Activated naive CD8-positive, alpha-beta T cell treated with anti-CD3 and anti-CD28 coated beads, Interleukin-2, amount 50 U/mL, for 24 hours (primary cell): ENCODE results near the gene BTBD9.
A peak's percentile ranks its signal among the peaks of the same experiment; 100 is the strongest.

ENCODE experiments used
- ATAC-seq: fragments of 150-1000 bp; cut with Tn5 transposase; one replicate; pipeline ENCODE4 v1.10.0; 2021
- DNase-seq: peaks from one replicate; pipeline ENCODE4 v3.0.0; 2021
- H3K27ac Mint-ChIP-seq: one replicate; pipeline ENCODE4 v1.8.0; 2021; ENCODE audit warnings: mild to moderate bottlenecking, mixed read lengths
- H3K27me3 Mint-ChIP-seq: one replicate; pipeline ENCODE4 v1.8.0; 2021; ENCODE audit warnings: mixed read lengths
- H3K36me3 Mint-ChIP-seq: one replicate; pipeline ENCODE4 v1.8.0; 2021; ENCODE audit warnings: low read depth, mixed read lengths
- H3K4me1 Mint-ChIP-seq: one replicate; pipeline ENCODE4 v1.8.0; 2021; ENCODE audit warnings: mixed read lengths
- H3K4me3 Mint-ChIP-seq: one replicate; pipeline ENCODE4 v1.8.0; 2021; ENCODE audit warnings: mild to moderate bottlenecking, moderate library complexity, mixed read lengths
- H3K9me3 Mint-ChIP-seq: one replicate; pipeline ENCODE4 v1.8.0; 2021; ENCODE audit warnings: mixed read lengths

Gene BTBD9

DNA sequence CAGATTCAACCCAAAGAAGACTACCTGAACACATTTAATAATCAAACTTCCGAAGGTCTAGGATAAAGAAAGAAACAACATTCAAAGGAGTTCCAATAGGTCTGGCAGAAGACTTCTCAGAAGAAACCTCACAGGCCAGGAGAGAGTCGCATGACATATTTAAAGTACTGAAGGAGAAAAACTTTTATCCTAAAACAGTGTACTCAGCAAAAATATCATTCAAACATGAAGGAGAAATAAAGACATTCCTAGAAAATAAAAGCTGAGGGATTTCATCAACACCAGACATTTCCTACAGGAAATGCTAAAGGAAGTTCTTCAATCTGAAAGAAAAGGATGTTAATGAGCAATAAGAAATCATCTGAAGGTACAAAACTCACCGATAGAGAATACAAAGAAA, 108.6 kb downstream of the BTBD9 start:
- Mint-ChIP-seq H3K27me3 (no peaks in the 10 kb centered on the region), H3K9me3 (peaks cover 16% of the 10 kb centered on the region), H3K36me3 (peaks cover 35% of the 10 kb centered on the region), H3K4me3 (no peak overlapping the region), H3K4me1 (peaks cover 16% of the 10 kb centered on the region), H3K27ac (no peak overlapping the region)
- DNase-seq (no peak), ATAC-seq (no peak)

DNA sequence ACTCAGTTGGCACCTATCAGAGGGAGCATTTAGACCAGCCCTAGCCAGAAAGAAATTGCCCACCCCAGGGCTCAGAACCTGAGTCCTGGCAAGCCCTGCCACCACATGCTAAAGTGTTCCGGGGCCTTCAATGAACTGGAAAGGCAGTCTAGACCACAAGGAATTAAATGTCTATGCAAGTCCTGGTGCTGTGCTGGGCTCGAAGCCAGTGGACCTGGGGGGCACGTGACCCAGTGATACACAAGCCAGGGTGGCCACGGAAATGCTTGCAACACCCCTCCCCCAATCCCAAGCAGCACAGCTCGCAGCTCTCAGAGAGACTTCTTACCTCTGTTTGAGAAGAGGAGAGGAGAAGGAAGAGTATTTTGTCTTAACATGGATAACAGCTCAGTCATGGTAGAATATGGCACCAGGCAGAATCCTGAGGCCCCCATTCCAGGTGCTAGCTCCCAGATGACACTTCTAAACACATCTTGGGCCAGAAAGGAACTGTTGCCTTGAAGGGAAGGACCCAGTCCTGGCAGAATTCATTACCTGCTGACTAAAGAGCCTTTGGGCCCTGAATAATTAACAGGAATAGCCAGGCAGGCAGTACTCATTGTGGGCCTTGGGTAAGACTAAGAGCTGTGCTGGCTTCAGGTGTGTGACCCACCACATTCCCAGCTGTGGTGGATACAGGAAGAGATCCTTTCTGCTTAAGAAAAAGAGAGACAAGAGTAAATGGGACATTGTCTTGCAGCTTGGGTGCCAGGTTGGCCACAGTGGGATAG, 111.3 kb downstream of the BTBD9 start:
- Mint-ChIP-seq H3K36me3 (peaks cover 45% of the 10 kb centered on the region), H3K9me3 (peaks cover 23% of the 10 kb centered on the region), H3K4me3 (no peak overlapping the region), H3K27me3 (no peaks in the 10 kb centered on the region), H3K27ac (no peak overlapping the region), H3K4me1 (peaks cover 10% of the 10 kb centered on the region)
- DNase-seq (no peak), ATAC-seq (no peak)

DNA sequence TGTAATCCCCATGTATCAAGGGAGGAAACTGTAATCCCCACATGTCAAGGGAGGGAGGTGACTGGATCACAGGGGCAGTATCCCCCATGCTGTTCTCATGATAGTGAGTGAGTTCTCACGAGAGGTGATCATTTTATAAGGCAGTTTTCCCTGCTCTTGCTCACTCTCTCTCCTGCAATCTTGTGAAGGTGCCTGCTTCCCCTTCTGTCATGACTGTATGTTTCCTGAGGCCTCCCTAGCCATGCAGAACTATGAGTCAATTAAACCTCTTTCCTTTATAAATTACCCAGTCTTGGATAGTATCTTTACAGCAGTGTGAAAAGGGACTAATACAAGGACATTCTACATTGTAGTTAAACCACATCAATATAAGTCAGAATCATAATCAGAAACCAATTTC, 112.4 kb downstream of the BTBD9 start:
- H3K9me3 Mint-ChIP-seq: peaks cover 23% of the 10 kb centered on the region
- no peak overlapping the region for H3K27ac Mint-ChIP-seq
- no peak for DNase-seq
- ATAC-seq: no peak
- H3K36me3 Mint-ChIP-seq: peaks cover 42% of the 10 kb centered on the region
- H3K4me1 Mint-ChIP-seq: peaks cover 10% of the 10 kb centered on the region
- no peaks in the 10 kb centered on the region for H3K27me3 Mint-ChIP-seq
- no peak overlapping the region for H3K4me3 Mint-ChIP-seq

DNA sequence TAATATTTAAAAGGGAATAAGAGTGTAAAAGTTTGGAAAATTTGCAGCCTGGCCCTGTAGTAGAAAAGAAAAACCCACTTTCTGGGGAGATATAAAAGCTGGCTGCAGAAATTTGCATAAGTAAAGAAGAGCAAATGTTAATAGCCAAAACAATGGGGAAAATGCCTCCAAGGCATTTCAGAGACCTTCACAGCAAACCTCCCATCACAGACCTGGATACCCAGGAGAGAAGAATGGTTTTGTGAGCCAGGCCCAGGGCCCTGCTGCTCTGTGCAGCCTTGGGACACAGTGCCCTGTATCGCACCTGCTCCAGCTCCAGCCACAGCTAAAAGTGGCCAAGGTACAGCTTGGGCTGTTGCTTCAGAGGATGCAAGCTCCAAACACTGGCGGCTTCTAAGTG, 113.8 kb downstream of the BTBD9 start:
- H3K27ac Mint-ChIP-seq: no peak overlapping the region
- no peaks in the 10 kb centered on the region for H3K27me3 Mint-ChIP-seq
- H3K4me3 Mint-ChIP-seq: no peak overlapping the region
- DNase-seq (no peak), ATAC-seq (no peak)
- H3K4me1 Mint-ChIP-seq: peaks cover 10% of the 10 kb centered on the region
- peaks cover 20% of the 10 kb centered on the region for H3K9me3 Mint-ChIP-seq
- peaks cover 36% of the 10 kb centered on the region for H3K36me3 Mint-ChIP-seq

DNA sequence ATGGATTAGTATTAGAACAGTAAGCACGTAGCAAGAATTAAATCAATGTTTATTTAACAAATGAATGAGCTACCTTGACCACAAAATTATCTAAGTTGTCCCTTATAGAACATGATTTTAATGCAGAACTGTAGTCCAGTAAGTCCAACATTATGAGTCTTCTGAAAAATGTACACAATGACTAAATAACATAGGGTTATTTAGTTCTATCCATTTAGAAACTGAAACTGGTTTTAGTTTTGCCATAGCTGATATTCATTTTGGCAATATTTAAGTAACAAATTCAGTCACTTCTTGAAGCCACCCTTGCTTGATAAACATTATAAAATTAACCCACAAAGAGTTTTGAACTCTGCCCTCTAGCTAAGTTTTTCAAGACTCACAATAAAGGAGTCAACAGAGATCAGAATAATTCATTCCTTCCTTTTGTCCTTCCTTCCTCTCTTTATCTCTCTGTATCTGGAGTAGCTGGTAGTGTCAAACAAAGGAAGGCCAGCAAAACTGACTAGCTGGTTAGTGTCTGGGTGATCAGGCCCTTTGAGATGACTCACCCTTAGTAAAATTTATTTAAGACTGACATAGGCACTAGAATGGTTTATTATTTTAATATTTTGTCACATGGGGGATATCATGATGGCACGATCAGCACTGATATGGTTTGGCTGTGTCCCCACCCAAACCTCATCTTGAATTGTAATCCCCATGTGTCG, 115.1 kb downstream of the BTBD9 start:
- Mint-ChIP-seq H3K4me3 (no peak overlapping the region), H3K9me3 (peaks cover 18% of the 10 kb centered on the region), H3K36me3 (peaks cover 34% of the 10 kb centered on the region), H3K27me3 (no peaks in the 10 kb centered on the region), H3K4me1 (peaks cover 11% of the 10 kb centered on the region), H3K27ac (peak overlapping the region; percentile 3)
- ATAC-seq (no peak), DNase-seq (no peak)

DNA sequence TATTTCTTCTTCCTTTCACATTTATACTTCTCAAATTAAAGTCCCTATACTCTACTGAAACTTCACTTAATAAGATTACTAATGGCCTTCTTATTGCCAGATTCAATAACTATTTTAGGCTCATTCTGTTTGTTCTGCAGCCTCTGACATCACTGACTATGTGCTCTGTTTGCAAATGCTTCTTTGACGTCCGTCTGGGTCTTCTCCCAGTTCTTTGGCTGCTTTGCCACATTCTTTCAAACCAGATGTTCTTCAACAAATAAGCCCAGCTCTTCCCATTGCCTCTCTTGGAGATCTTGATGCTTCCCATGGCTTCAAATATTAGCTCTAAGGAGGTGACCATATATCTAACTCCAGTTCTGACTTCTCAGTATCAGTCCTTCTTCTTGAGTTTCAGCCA, 117.4 kb downstream of the BTBD9 start:
- ATAC-seq: no peak
- Mint-ChIP-seq H3K27ac (no peak overlapping the region), H3K4me3 (no peak overlapping the region), H3K27me3 (no peaks in the 10 kb centered on the region), H3K9me3 (peaks cover 12% of the 10 kb centered on the region), H3K36me3 (peaks cover 19% of the 10 kb centered on the region), H3K4me1 (peaks cover 23% of the 10 kb centered on the region)
- no peak for DNase-seq

DNA sequence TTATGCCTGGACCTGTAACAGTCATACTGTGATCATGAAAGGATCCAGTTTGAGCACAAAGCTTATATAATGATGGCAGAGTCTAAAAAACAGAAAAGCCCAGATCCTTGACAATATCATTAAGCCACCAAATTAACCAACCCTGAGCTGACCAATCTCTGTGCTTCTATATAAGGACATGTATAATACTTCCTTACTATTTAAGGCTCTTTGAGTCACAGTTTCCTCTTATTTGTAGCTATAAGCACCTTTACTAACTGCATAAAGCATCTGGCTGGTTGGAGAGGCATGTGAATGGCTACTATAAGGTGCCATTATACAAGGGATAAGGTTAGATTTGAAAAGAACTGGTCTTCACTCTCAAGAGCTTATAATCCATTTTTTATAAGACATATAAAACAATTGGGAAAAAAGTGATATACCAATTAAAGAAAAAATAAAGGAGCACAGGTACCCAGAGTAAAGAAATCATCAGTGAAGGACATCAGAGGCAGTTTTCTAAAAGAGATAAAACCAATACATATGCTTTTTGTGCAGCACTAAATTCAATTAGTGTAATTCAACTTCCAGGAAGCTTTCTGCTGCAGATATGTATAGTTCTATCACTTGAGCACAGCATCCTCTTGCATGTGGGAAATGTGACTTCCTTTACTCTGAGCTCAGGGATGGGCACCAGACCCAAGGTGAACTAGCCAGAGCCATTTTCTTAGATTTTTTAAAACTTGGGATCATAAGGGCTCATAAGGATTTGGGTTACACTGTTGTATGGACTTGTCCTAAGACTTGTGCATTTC, 121.0 kb downstream of the BTBD9 start:
- H3K36me3 Mint-ChIP-seq: no peaks in the 10 kb centered on the region
- ATAC-seq (no peak), DNase-seq (no peak)
- H3K27ac Mint-ChIP-seq: no peak overlapping the region
- no peaks in the 10 kb centered on the region for H3K9me3 Mint-ChIP-seq
- no peak overlapping the region for H3K4me3 Mint-ChIP-seq
- H3K4me1 Mint-ChIP-seq: peaks cover 17% of the 10 kb centered on the region
- no peaks in the 10 kb centered on the region for H3K27me3 Mint-ChIP-seq

DNA sequence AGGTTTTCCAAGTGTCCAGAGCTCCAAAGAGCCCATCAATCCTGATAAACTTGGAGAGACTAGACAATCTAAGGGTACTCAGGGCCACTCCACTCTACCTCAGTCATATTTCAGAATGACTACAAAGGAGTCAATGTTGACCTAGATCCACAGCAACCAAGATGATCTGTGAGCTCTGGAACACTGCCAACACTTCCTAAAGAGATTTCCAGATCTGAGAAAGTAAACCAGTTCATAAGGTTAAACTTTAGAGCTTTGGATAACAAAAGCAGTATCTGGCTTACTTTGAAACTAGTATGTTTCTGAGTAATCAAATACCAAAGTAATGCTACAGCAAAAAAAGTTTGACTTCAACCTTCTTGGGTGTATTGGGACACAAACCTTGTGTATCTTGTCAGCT, 122.7 kb downstream of the BTBD9 start:
- Mint-ChIP-seq H3K36me3 (no peaks in the 10 kb centered on the region), H3K4me1 (peaks cover 17% of the 10 kb centered on the region), H3K27me3 (no peaks in the 10 kb centered on the region), H3K9me3 (no peaks in the 10 kb centered on the region), H3K4me3 (no peak overlapping the region), H3K27ac (no peak overlapping the region)
- no peak for DNase-seq
- ATAC-seq: no peak

DNA sequence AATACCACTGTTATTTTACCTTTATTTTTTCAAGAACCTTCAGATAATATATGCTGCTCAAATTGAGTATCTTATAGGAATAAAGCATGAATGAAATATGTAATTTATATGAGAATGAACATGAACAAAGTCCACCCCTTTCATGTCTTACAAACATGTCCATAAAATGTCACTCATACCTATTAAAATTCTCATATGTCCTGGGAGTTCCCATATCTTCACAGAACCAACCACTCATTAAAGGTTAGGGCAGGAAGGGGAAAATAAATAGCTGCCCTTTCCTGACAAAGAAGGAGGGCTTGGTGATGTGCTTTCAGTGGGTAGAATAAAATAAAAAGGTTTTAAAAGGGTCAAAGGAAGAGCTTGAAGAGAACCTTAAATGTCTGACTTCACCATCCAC, 125.3 kb downstream of the BTBD9 start:
- H3K27ac Mint-ChIP-seq: no peak overlapping the region
- H3K36me3 Mint-ChIP-seq: no peaks in the 10 kb centered on the region
- DNase-seq: no peak
- no peaks in the 10 kb centered on the region for H3K9me3 Mint-ChIP-seq
- H3K4me1 Mint-ChIP-seq: peaks cover 17% of the 10 kb centered on the region
- no peak overlapping the region for H3K4me3 Mint-ChIP-seq
- no peak for ATAC-seq
- H3K27me3 Mint-ChIP-seq: no peaks in the 10 kb centered on the region

DNA sequence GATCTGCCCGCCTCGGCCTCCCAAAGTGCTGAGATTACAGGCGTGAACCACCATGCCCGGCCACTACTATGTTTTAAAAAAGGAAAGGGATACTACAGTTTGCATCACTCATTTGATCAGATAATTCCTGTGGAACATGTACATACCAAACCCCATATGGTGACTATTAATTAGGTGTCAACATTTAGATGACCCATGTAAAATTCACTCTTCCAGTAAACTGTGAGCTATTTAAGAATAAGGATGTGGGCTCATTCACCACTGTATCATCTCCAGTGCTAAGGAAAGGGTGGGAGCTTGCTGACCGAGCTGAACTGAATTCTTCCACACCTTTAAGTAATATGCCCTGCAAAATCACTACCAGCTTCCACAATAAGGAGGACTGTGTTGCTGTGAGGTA, 127.5 kb downstream of the BTBD9 start:
- Mint-ChIP-seq H3K4me3 (no peak overlapping the region), H3K27me3 (no peaks in the 10 kb centered on the region), H3K27ac (no peak overlapping the region), H3K4me1 (peaks cover 7% of the 10 kb centered on the region), H3K36me3 (no peaks in the 10 kb centered on the region), H3K9me3 (no peaks in the 10 kb centered on the region)
- ATAC-seq (no peak), DNase-seq (no peak)

DNA sequence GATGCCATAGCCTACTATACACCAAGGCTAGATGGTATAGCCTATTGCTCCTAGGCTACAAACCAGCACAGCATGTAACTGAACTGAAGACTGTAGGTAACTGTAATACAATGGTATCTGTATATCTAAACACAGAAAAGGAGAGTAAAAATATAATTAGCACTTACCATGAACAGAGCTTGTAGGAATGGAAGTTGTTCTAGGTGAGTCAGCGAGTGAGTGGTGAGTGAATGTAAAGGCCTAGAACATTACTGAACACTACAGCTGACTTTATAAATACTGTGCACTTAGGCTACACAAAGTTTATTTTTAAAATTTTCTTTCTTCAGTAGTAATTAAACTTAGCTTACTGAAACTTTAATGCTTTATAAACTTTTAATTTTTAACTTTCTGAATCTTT, 129.5 kb downstream of the BTBD9 start:
- Mint-ChIP-seq H3K27me3 (no peaks in the 10 kb centered on the region), H3K4me1 (peaks cover 7% of the 10 kb centered on the region), H3K9me3 (no peaks in the 10 kb centered on the region), H3K4me3 (no peak overlapping the region), H3K27ac (no peak overlapping the region), H3K36me3 (no peaks in the 10 kb centered on the region)
- no peak for DNase-seq
- ATAC-seq: no peak

DNA sequence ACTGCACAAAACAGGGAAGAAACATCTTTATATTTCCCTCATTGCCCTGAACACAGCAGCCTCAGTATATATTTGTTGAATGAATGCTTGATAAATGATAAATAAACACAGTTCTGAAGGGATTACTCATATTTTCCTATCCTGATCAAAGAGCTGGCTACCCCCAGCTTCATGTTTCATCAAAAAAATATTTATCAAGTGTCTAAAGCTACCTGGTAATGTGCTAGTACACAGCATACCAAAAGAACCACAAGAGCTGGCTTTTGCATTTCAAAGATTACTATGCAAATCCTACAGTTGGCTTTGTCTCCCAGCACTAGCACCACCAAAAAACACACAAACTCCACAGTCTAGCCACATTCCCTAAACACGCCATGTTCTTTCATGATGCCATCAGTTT, 130.0 kb downstream of the BTBD9 start:
- Mint-ChIP-seq H3K9me3 (no peaks in the 10 kb centered on the region), H3K4me1 (peaks cover 7% of the 10 kb centered on the region), H3K27ac (no peak overlapping the region), H3K27me3 (no peaks in the 10 kb centered on the region), H3K4me3 (no peak overlapping the region), H3K36me3 (no peaks in the 10 kb centered on the region)
- ATAC-seq (no peak), DNase-seq (no peak)

DNA sequence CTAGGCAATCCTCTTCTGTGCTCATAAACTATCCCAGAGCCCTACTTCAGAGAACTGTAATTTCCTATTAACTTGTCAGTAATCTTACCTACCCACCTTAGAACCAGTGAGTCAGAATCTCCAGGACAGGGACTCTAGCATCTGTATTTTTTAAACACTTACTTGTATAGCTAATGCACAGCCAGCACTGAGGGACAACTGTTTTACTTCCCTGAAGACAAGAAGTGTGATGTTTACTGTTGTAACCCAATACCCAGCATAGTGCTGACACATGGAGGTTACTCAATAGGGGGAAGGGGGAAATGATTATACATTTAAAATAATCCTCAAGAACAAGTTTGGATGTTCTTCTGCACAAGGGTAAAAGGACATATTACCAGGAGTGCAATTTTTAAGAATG, 130.8 kb downstream of the BTBD9 start:
- H3K27me3 Mint-ChIP-seq: no peaks in the 10 kb centered on the region

DNA sequence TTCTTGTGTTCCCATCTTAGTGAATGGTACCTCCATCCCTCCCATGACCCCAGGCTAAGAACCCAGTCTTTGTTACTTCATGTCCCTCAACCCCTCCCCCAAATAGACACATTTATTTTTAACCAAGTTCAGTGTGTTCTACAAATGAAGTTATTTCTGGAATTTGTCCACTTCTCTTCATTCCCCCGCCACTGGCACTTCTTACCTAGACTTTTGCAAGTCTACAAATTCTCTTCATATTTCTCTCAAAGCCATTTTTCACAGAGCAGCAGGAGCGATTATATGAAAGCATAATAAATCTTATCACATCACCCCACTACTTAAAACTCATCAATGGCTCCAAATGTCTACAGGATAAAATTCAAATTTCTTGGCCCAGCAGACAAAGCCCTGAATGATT, 131.4 kb downstream of the BTBD9 start:
- H3K4me1 Mint-ChIP-seq: peaks cover 3% of the 10 kb centered on the region
- no peak for ATAC-seq
- H3K9me3 Mint-ChIP-seq: no peaks in the 10 kb centered on the region
- DNase-seq: no peak
- H3K4me3 Mint-ChIP-seq: no peak overlapping the region
- no peak overlapping the region for H3K27ac Mint-ChIP-seq
- H3K36me3 Mint-ChIP-seq: no peaks in the 10 kb centered on the region
- no peaks in the 10 kb centered on the region for H3K27me3 Mint-ChIP-seq

More for the DNA sequence above, 130.8 kb downstream of the BTBD9 start:
- no peak overlapping the region for H3K4me3 Mint-ChIP-seq
- H3K27ac Mint-ChIP-seq: no peak overlapping the region
- peaks cover 3% of the 10 kb centered on the region for H3K4me1 Mint-ChIP-seq
- no peaks in the 10 kb centered on the region for H3K36me3 Mint-ChIP-seq
- ATAC-seq (peak; percentile 43), DNase-seq (no peak)
- no peaks in the 10 kb centered on the region for H3K9me3 Mint-ChIP-seq

DNA sequence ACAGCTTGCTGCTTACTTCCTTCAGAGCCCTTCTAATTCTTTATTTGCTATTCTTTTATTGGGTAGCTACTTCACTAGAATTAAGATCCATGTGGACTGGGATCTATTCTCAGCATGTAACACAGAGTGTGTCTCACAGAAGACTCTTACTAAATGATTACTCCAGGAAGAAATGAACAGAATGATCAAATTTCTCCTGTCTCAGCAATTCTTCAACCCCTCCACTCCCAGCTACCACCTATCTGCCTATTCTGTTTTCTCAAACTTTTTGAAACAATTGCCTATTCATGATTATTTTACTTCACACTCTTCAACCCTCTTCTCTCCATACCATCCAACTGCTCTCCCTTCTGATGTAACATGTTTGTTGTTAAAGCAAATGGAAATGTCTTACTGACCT, 132.6 kb downstream of the BTBD9 start:
- Mint-ChIP-seq H3K4me3 (no peak overlapping the region), H3K27ac (no peak overlapping the region), H3K27me3 (no peaks in the 10 kb centered on the region), H3K9me3 (no peaks in the 10 kb centered on the region), H3K36me3 (no peaks in the 10 kb centered on the region), H3K4me1 (peaks cover 3% of the 10 kb centered on the region)
- ATAC-seq (no peak), DNase-seq (no peak)
